HG03045 (cell line): ENCODE data around the gene SERTAD3.
"Not testable (repeated sequence)": the region's sequence is repeated elsewhere in the genome, so short reads cannot be mapped to it uniquely, and the experiment has no call there.

Source experiments
- ATAC-seq: cut with Tn5 transposase; IDR thresholded peaks from one replicate; pipeline ENCODE4 v1.9.1; 2021; ENCODE audit warnings: mild to moderate bottlenecking, moderate library complexity; ENCODE audit not compliant: unreplicated experiment

Gene SERTAD3

DNA sequence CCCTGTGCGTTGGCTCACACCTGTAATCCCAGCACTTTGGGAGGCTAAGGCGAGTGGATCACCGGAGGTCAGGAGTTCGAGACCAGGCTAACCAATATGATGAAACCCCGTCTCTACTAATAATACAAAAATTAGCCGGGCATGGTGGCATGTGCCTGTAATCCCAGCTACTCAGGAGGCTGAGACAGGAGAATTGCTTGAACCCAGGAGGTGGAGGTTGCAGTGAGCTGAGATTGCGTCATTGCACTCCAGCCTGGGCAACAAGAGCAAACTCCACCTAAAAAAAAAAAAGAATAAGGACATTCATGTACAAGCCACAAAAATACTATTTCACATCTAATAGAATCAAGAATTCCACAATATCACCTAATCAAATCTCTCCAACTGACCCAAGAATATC, 15.9 kb downstream of the SERTAD3 start:
- ATAC-seq = not testable (repeated sequence)

DNA sequence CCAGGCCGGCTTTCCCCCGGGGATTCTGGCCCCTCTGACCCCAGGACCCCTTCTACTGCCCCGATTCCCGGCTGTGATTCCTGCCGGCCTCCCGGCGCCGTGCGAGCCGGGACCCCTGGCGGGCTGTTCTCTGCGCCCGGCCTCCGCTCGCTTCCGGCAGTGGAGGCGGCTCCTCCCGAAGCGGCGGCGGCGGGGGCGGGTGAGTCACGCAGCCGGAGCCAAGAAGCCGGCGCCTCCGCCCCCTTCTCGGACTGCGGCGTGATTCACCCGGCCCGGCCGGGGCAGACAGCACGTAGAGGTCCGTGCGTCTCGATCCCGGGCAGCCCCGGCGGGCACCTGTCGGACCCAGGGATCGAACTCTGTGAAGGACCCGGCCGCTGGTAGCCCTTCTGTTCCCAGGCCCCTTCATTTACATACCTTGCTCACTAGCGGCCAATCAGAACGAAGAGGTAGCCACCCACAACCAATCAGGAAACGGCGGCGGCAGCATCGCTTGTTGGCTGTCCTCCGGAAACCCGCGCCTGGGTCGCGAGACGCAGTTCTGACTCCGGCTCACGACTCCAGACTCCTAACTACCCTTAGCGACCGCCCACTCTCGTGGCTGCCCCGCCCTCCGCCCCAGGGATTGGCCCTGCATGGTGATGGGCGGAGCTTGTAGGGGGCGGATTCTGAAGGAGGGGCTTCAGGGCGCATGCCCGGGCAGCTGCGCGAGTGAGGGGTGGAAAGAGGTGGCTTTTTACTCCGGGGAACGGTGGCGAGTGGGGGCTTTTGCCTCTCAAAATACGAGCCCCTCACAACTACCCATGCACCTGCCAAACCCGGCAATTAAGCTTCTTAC, 18.5 kb downstream of the SERTAD3 start, which contains the start of gene SERTAD1:
TSS of gene SERTAD1 (minus strand) at position 543 of the 838 bp plus-strand sequence. CDS start 2,446 bp downstream, outside the sequence.
- ATAC-seq = peak; percentile 81

DNA sequence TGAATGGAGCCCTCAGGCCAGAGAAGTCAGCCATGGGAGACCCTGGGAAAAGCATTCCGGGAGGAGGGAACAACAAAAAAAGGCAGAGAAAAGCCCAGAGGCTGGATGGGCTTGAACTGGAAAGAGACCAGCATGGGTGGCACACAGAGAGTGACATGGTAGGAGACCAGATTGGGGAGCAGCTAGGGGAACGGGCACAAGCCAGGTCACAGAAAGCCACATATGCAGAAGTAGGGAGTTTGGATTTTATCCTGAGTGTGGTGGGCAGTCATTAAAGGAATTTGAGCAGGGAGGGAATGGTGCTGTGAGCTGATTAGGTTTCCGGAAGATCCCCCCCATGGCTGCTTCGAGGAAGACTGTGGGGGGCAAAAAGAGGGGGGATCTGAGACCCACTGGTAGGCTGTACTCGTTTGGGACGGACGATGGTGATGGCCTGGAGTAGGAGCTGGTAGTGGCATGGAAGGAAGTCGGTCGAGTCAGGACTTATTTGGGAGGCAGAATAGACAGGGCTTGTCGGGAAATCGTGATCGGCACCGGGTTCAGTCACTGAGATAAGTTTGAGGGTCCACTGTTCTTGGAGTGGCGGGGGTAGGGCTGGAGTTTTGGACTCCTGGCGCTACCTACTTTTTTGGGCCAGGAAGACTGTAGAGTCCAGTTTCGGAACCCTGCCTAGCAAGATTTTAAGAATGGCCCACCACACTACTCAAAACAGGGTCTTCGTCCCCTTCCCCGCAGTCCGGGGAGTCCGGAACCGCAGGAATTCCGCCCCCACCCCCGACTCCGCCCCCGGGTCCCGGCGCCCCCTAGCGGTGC, 19.3 kb downstream of the SERTAD3 start:
- no peak for ATAC-seq

DNA sequence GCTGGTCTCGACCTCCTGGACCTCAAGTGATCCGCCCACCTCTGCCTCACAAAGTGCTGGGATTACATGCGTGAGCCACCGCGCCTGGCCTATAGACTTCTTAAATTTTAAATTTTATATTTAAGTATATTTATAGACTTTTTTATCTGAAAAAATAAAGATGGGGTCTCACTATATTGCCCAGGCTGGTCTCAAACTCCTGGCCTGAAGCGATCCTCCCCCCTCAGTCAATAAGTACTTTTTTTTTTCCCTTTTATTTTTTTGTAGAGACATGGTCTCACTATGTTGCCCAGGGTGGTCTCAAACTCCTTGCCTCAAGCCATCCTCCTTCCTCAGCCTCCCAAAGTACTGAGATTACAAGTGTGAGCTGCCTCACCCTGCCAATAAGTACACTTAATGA, 20.2 kb downstream of the SERTAD3 start:
- no peak for ATAC-seq

DNA sequence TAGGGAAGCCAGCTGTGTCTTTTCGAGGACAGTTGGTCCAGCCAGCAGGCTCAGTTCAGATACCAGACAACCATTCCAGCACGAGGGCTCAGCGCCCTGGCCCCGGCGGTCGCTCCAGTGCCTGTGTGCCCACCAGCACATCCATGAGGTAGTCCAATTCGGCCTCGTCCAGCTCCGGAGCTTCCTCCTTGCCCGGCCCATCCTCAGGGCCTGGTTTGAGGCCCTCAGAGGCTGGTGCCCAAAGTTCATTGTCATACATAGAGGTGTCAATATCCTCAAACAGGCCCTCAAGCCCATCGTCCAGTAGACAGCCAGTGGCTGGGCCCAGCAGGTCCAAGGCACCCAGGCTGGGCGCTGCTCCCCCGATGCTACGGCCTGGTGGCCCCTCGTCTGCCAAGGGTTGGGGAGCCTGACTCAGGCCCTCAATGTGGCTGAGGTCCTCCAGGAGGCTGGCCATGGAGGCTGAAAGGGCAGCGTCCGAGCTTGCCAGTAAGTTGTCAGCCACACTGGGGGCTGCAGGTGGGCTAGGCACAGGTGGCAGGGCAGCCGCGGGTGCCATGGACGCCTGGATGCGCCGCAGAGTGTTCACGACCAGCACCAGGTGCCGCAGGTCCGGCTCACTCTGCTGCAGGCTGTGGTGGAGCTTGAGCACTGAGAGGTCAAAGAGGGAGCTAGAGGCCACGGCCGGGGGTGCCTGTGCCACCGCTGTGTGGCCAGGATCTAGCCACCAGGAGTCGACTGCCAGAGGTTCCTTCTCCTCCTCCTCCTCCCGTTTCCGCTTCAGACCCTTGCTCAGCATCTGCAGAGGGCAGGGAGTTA, 21.2 kb downstream of the SERTAD3 start:
- ATAC-seq = no peak

DNA sequence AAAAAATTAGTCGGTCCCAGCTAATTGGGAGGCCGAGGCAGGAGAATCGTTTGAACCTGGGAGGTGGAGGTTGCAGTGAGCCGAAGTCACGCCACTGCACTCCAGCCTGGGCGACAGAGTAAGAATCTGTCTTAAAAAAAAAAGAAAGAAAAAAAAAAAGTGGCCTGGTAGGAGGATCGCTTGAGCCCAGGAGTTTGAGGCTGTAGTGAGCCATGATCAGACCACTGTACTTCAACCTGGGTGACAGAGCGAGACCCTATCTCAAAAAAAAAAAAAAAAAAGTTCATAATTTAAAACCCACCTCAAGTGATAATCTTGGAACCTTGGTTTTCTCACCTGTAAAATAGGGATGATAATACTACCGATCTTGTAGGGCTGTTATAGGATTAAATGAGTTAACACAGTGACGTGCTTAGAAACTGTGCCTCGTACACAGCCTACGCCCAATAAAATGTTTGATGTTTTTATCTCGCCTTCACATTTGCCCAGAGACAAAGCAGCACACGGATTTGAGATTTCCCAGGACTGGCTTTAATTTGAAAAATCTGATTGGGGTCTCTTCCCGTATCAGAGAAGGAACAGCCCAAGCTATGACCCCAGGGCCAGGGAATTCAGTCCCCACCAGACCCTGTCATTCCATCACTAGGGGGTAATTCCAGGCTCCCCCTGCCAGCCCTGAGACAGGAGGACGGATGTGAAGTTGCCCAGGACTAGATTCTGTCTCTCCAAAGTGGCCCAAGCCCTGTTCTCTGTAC, 22.0 kb downstream of the SERTAD3 start:
- ATAC-seq = no peak

DNA sequence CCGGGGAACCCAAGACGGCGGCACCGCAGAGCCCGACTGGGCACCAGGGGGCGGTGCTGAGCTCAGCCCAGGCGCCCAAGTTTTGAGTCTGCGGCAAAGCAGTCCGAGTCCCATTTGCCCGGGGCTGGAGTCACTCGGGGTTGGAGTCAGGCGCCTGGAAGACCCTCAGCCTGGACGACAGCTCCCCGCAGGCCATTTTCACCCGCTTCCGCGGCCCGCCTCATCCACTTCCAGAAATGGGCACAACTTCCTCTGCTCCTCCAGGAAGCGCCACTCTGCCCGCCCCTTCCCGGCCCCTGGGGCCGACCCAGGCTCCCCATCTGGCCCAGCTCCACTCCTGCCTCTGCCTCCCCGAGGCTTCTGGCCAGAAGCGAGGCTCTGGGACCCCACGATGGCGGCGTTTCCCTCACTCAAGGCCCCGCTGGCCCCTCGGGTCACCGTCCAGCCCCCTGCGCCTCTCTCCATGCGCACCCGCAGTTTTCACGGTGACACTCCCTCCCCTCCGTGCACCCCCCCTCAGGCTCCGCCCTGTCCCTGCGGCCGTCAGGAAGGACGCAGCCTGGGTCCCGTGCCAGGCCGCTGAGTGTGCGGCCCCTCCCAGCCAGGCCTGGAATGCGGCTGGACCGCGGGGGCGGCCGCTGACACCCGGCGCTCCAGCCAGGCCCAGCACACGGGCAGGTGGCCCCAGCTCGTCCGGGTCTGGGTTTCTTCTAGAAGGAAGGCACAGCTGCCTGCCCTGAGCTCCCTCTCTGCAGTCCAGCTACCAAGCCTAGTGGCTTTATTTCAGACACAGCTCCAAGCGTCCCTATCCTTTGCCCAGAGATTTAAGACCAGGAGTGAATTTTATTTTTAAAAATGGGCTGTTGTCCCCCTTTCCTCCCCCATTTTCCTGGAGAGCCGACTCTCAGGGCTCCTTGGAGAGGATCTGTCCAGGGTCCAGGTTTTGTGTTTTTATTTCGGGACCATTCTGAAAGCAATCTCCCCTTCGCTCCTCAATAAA, 23.1 kb downstream of the SERTAD3 start:
- ATAC-seq = peak; percentile 37

DNA sequence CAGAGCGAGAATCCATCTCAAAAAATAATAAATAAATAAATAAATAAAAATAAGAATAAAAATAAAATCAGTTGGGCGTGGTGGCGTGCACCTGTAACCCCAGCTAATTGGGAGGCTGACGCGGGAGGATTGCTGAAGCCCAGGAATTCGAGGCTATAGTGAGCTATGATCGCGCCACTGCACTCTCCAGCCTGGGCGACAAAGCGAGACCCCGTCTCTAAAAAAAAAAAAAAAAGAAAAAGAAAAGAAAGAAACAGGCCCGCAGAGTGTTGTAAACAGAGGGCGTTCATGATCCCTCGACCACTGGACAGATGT, 23.7 kb downstream of the SERTAD3 start:
- ATAC-seq = no peak

DNA sequence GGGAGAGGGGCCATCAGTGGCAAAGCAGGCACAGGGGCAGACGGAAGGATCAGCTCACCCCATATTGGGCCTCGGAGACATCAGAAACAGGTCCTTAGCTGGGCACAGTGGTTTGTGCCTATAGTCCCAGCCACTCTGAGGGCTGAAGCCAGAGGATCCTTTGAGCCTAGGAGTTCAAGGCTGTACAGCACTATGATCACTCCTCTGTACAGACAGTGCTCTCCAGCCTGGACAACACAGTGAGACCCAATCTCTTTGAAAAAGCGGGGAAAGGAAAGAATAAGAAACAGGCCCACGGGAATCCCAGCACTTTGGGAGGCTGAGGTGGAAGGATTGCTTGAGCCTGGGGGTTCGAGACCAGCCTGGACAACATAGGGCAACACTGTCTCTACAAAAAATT, 24.4 kb downstream of the SERTAD3 start:
- ATAC-seq = no peak

DNA sequence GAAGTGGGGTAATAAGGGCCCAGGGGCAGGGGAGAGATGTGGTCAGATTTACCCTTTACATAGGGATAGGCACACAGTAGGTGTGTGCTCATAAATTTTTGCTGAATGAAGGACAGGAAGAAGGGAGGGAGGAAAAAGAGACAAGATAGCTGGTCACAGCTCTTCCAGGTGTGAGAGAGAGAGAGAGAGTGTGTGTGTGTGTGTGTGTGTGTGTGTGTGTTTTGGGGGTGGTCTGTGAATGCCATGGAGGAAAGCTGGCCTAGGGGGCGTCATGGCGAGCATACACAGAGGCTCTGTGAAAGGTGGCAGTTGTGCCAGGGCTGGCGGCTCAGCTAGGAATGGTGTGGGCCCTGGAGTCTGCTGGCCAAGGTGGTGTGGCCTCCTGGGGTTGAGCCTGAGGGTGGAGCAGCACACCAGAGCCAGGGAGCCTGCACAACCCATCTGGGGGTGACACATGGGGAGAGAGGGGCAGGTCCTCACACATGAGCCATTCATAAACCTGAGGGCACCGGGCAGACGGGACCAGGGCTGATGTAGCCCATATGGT, 25.0 kb downstream of the SERTAD3 start:
- ATAC-seq = no peak

DNA sequence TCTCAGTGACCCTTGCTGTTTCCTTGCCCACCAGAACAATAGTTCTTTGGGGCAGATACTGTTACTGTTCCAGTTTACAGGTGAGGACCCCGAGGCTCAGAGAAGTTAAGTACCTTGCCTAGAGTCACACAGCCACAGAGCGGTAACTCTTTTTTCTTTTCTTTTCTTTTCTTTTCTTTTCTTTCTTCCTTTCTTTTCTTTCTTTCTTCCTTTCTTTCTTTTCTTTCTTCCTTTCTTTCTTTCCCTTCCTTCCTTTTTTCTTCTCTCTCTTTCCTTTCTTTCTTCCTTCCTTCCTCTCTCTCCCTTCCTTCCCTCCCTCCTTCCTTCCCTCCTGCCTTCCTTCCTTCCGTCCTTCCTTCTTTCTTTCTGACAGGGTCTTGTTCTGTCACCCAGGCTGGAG, 26.1 kb downstream of the SERTAD3 start:
- ATAC-seq = no peak

DNA sequence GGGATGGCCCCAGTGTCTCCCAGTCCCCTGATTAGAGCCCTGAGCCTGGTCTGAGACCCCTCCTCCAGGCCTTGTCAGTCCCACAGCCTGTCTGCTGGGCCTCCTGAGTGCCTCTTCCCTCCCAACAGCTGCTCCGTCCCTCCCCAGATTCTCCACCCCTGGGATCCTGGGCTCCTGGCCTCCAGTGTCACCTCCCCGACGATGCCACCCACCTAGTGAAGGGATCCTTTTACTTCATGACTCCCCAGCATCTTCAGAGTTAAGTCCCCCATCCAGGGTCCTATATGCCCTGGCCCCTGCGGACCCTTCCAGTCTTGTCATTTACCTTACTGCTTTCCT, 26.5 kb downstream of the SERTAD3 start:
- no peak for ATAC-seq

DNA sequence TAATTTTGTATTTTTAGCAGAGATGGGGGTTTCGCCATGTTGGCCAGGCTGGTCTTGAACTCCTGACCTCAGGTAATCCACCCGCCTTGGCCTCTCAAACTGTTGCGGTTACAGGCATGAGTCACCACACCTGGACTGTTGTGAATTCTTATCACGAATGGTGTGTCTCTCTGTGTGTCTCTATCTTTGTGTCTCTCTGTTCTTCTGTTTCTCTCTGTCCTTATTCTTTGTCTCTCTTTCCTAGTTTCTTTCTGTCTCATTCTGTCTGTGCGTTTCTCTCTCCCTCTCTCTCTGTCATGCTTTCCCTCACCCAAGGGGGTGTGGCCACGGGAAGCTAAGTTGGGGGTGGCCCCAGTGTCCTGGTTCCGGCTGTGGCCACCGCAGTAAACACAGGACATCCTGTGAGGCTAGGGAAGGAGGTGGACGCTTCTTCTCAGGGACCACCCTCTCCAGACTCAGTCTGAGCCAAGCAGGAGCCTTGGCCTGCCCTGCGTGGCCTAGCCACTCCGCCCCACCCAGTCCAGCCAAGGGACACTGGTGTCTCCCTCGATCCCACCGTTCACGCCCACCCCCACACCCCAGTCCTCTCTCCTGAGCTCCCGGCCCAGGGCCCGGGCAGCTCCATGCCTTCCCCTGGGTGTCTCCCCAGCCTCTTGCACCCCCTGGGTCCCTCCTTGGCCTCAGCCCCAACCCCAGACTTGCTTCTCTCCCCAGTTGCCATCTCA, 27.1 kb downstream of the SERTAD3 start:
- ATAC-seq = no peak

DNA sequence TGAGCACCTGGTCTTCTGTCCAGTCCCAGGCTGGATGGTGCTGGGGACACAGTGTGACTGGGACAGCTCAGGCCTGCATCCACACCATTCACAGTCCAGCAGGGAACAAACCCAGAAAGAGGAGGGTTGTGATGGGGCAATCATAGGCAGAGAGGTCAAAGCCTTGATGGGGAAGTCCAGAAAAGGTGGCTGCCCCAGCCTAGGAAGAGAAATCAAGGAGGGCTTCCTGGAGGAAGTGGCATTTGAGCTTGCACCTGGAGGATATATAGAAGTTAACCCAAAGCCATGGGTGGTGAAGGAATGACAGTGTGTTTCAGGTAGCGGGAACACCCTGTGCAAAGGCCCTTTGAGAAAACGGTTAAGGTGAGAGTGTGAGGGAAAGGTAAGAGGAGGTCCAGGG, 28.4 kb downstream of the SERTAD3 start:
- ATAC-seq = no peak

DNA sequence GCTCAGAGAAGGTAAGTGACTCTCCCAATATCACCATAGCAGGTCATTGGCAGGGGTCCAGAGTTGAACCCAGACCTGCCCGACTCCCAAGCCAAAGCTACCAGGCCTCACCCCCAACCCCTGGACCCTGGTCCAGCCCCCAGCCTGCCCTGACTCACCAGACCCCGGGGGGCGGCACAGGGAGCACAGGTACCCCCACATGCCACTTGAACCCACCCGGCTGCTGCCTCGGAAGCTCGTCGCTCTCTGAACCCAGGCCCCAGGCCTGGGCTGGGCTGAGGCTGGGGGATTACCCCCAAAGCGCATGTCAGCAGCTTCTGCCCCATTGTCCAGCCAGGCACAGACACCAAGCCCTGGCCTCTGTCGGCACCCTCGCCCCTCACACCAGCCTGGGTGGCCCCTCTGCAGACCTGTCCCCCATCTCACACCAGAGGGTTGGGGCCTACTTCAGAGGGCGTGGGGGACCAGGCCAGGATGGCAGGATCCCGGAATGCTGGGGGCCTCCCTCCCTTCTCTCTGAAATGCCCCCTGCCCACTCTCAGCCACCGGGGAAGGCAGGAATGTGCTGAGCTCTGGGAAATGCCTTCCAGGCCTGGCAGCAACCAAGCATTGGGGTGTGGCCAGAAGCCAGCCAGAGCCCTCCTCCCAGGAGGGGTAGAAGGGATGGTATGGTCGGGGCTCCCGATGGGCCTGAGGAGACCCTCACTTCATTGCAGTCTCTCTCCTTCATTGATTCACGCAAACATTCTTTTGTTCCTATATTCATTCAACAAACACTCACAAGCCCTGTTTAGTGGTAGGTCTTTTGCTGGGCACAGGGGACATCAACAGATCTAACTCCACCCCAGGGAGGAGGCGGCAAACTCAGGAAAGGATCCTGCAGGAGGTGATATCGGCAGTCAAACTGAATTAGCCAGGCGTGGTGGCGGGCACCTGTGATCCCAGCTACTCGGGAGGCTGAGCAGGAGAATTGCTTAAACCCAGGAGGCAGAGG, 29.3 kb downstream of the SERTAD3 start:
- ATAC-seq = no peak

DNA sequence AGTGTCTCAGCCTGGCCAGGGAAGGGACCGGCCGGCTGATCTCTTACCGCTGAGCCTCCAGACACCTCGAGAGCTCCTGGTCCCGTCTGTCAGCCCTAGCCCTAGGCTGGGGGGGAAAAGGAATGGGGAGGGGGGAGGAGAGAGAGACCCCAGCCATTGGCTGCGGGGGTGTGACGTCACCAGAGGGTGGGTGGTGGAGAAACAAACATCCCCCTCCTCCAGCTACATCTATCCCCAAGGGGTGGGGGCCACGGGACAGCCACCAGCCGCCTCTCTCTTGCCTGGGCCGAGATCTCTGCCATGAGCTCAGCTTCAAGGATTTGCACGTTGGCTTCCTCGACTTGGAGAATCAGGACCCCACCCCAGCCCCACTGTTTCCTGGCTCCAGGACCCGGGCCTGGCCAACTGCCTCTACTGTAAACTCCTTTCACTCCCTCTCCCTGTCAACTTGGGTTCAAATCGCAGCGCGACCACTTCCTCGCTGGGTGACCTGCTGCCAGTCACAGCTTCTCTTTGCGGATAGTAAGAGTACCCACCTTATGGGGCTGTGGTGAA, 30.8 kb downstream of the SERTAD3 start, which contains the start of gene PRX:
TSS of gene PRX (minus strand) at position 88 of the 555 bp plus-strand sequence. CDS start 5,446 bp downstream, outside the sequence.
- no peak for ATAC-seq

DNA sequence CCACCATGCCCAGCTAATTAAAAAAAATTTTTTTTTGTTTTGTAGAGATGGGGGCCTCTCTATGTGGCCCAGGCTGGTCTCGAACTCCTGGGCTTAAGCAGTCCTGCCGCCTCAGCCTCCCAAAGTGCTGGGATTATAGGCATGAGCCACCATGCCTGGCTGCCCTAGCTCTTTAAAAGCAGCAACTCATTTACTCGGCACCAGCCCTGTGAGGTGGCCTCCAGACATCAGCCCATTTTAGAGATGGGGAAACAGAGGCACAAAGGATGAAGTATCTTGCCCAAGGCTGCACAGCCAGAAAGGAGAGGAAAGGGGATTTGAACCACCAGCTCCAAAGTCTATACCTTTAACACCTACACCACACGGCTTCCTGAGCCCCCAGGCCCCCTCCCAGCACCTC, 31.3 kb downstream of the SERTAD3 start:
- ATAC-seq = no peak
